DMS114 treated with DMSO at 0.1 percent for 48 hours (cell line): ENCODE results near the gene UQCRC2.
"Not testable (repeated sequence)": the region's sequence is repeated elsewhere in the genome, so short reads cannot be mapped to it uniquely, and the experiment has no call there.

Experiments
- DNase-seq: peaks from one replicate; lab custom pipeline; 2025; ENCODE audit not compliant: unreplicated experiment; lab: John Stamatoyannopoulos, UW

UQCRC2 gene

GRCh38 chr16:21952793-21953540, at the start of gene UQCRC2:
TSS of gene UQCRC2 (plus strand) at chr16:21953361. CDS start at chr16:21953424, 63 bp downstream.
- DNase-seq, result peak; percentile 91

GRCh38 chr16:21932650-21933049, 20.5 kb upstream of the UQCRC2 start:
- not testable (repeated sequence) for DNase-seq

- not testable (repeated sequence) for DNase-seq
Observed at GRCh38 chr16:21933316-21933715, 19.8 kb upstream of the UQCRC2 start.

GRCh38 chr16:21933790-21934189, 19.4 kb upstream of the UQCRC2 start:
- not testable (repeated sequence) for DNase-seq

GRCh38 chr16:21936216-21936615, 16.9 kb upstream of the UQCRC2 start:
- DNase-seq, result not testable (repeated sequence)

- no peak for DNase-seq
Observed at GRCh38 chr16:21937336-21937829, 15.8 kb upstream of the UQCRC2 start.

GRCh38 chr16:21940570-21940969, 12.6 kb upstream of the UQCRC2 start:
- DNase-seq, result no peak

- no peak for DNase-seq
Observed at GRCh38 chr16:21943571-21943970, 9.6 kb upstream of the UQCRC2 start.

- no peak for DNase-seq
Observed at GRCh38 chr16:21946889-21947635, 6.1 kb upstream of the UQCRC2 start.

GRCh38 chr16:21949713-21950260, 3.4 kb upstream of the UQCRC2 start:
- DNase-seq, result no peak

GRCh38 chr16:21950782-21951521, 2.2 kb upstream of the UQCRC2 start:
- peak; percentile 16 for DNase-seq

GRCh38 chr16:21952040-21952792, 945 bp upstream of the UQCRC2 start:
- DNase-seq, result peak; percentile 59

GRCh38 chr16:21953541-21953902, 361 bp downstream of the UQCRC2 start:
- no peak for DNase-seq

- no peak for DNase-seq
Observed at GRCh38 chr16:21957714-21958346, 4.7 kb downstream of the UQCRC2 start.

- no peak for DNase-seq
Observed at GRCh38 chr16:21959050-21959449, 5.9 kb downstream of the UQCRC2 start.

GRCh38 chr16:21962475-21962874, 9.3 kb downstream of the UQCRC2 start:
- DNase-seq, result no peak

GRCh38 chr16:21963887-21964286, 10.7 kb downstream of the UQCRC2 start:
- DNase-seq, result no peak

- DNase-seq, result no peak
Observed at GRCh38 chr16:21964353-21964752, 11.2 kb downstream of the UQCRC2 start.

- DNase-seq, result no peak
Observed at GRCh38 chr16:21971856-21972255, 18.7 kb downstream of the UQCRC2 start.

GRCh38 chr16:21973945-21974344, 20.8 kb downstream of the UQCRC2 start:
- no peak for DNase-seq
